Neuronal stem cell (in vitro differentiated cells): ENCODE data around the gene RXRB.

ENCODE experiments used
- DNase-seq: peaks from one replicate; pipeline ENCODE4 v3.0.0-alpha.2; 2013; ENCODE audit warnings: low spot score
- H2AFZ ChIP-seq: one replicate; pipeline ENCODE4 v1.6.1; 2013; ENCODE audit warnings: mild to moderate bottlenecking, low read length, inconsistent platforms
- H2AK5ac ChIP-seq: 2 replicates; pipeline ENCODE4 v1.6.1; 2013; ENCODE audit warnings: low read depth, mild to moderate bottlenecking, inconsistent platforms, low read length, moderate library complexity, mixed read lengths
- H2BK120ac ChIP-seq: 2 replicates; pipeline ENCODE4 v1.6.1; 2013; ENCODE audit warnings: low read depth, mild to moderate bottlenecking, inconsistent platforms, low read length, moderate library complexity, mixed read lengths
- H2BK12ac ChIP-seq: one replicate; pipeline ENCODE4 v1.6.1; 2013; ENCODE audit warnings: low read length, inconsistent platforms
- H2BK15ac ChIP-seq: 2 replicates; pipeline ENCODE4 v1.6.1; 2013; ENCODE audit warnings: mild to moderate bottlenecking, low read length, inconsistent platforms, mixed read lengths
- H2BK5ac ChIP-seq: one replicate; pipeline ENCODE4 v1.6.1; 2013; ENCODE audit warnings: inconsistent platforms, mild to moderate bottlenecking, low read length, moderate library complexity
- H3K14ac ChIP-seq: one replicate; pipeline ENCODE4 v1.6.1; 2013; ENCODE audit warnings: low read length, inconsistent platforms
- H3K18ac ChIP-seq: 2 replicates; pipeline ENCODE4 v1.6.1; 2013; ENCODE audit warnings: low read length, inconsistent platforms
- H3K23ac ChIP-seq: 2 replicates; pipeline ENCODE4 v1.6.1; 2013; ENCODE audit warnings: low read depth, mild to moderate bottlenecking, mixed read lengths, low read length, inconsistent platforms; ENCODE audit not compliant: poor library complexity
- H3K27ac ChIP-seq: replicated peaks from 3 replicates; pipeline ENCODE4 v1.5.1; 2013; ENCODE audit warnings: low read length, inconsistent platforms
- H3K27me3 ChIP-seq, 3 experiments: 2 replicates each; pipeline ENCODE4 v1.6.1; 2013; ENCODE audit warnings: low read length in 3 of 3, mild to moderate bottlenecking in 2 of 3, inconsistent platforms in 1 of 3, low read depth in 1 of 3, mixed read lengths in 1 of 3, moderate library complexity in 1 of 3; ENCODE audit not compliant: control insufficient read depth in 3 of 3, insufficient read depth in 3 of 3
- H3K36me3 ChIP-seq, 2 donors: replicated peaks in 1 of 2; 2 replicates each; pipeline ENCODE4 v1.6.1; 2013; ENCODE audit warnings: low read length in 2 of 2; ENCODE audit not compliant: control insufficient read depth in 2 of 2, insufficient read depth in 2 of 2
- H3K4ac ChIP-seq: 2 replicates; pipeline ENCODE4 v1.6.1; 2013; ENCODE audit warnings: inconsistent platforms, mild to moderate bottlenecking, low read length, moderate library complexity
- H3K4me1 ChIP-seq, 2 donors: 1 replicate in 1 of 2; 2 replicates in 1 of 2; pipeline ENCODE4 v1.6.1; 2013; ENCODE audit warnings: low read length in 2 of 2, low read depth in 1 of 2; ENCODE audit not compliant: control insufficient read depth in 2 of 2, insufficient read depth in 1 of 2
- H3K4me2 ChIP-seq: one replicate; pipeline ENCODE4 v1.6.1; 2013; ENCODE audit warnings: mild to moderate bottlenecking, low read length, inconsistent platforms; ENCODE audit not compliant: insufficient read depth, poor library complexity, severe bottlenecking
- H3K4me3 ChIP-seq, 2 donors: 2 replicates each; pipeline ENCODE4 v1.5.1; 2013; ENCODE audit warnings: low read length in 2 of 2, mild to moderate bottlenecking in 2 of 2, inconsistent platforms in 1 of 2, moderate library complexity in 1 of 2
- H3K79me1 ChIP-seq: one replicate; pipeline ENCODE4 v1.6.1; 2013; ENCODE audit warnings: low read depth, mild to moderate bottlenecking, inconsistent platforms, low read length, moderate library complexity
- H3K9ac ChIP-seq: one replicate; pipeline ENCODE4 v1.6.1; 2013; ENCODE audit warnings: mild to moderate bottlenecking, low read depth, low read length, inconsistent platforms; ENCODE audit not compliant: poor library complexity
- H3K9me3 ChIP-seq, 2 donors: replicated peaks in 1 of 2; 2 replicates each; pipeline versions ENCODE3 to v1.6.1; 2013; ENCODE audit warnings: low read length in 2 of 2, mild to moderate bottlenecking in 2 of 2, inconsistent platforms in 1 of 2, low read depth in 1 of 2, mixed read lengths in 1 of 2, moderate library complexity in 1 of 2; ENCODE audit not compliant: control insufficient read depth in 2 of 2, insufficient read depth in 1 of 2
- H4K8ac ChIP-seq: one replicate; pipeline ENCODE4 v1.6.1; 2013; ENCODE audit warnings: low read depth, mild to moderate bottlenecking, inconsistent platforms, low read length, moderate library complexity
- H4K91ac ChIP-seq: one replicate; pipeline ENCODE4 v1.6.1; 2013; ENCODE audit warnings: low read length, low read depth, mild to moderate bottlenecking, inconsistent platforms; ENCODE audit not compliant: poor library complexity
- WGBS, 2 donors: extraction: QIAGEN DNeasy Blood & Tissue Kit; methylation state at CpG; one replicate each; pipeline ENCODE4 v1.1.7; 2013; ENCODE audit warnings: missing lambda C conversion rate in 2 of 2, mixed read lengths in 1 of 2; ENCODE audit not compliant: insufficient read length in 2 of 2, insufficient replicate concordance in 1 of 2; ENCODE audit errors: extremely low coverage in 2 of 2; 5-methylcytosine and 5-hydroxymethylcytosine counted together

RXRB gene

DNA sequence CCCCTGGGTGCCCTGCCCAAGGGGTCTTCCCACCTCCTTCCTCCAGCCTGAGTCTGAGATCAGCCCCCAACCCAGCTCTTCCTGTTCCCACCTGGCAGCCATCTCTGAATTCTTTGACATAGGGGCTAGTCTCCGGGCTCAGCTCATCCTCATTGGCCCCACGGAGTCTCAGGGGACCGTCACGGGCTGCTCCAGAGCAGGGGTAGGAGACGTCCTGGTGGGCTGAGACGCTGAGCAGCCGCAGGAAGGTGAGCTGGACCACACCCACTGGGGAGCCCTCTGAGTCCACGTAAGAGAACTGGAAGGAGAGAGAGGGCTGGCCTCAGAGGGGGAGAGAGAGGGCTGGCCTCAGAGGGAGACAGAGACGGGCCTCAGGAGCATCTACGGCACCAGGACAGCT, 36.3 kb downstream of the RXRB start:
- Histone ChIP-seq H3K4ac (no peak overlapping the region), H3K36me3 (no peaks in the 10 kb centered on the region), H3K9ac (no peak overlapping the region), H2BK12ac (no peak overlapping the region), H3K79me1 (no peaks in the 10 kb centered on the region), H3K4me2 (no peak overlapping the region), H2BK5ac (no peak overlapping the region), H3K4me1 (peaks cover 0 to 7% of the 10 kb centered on the region in 2 donors), H2AK5ac (peak overlapping the region; percentile 24), H3K18ac (peak overlapping the region; percentile 57), H2BK120ac (no peak overlapping the region), H3K9me3 (no peaks in the 10 kb centered on the region), H4K8ac (peak overlapping the region; percentile 9), H2BK15ac (peak overlapping the region; percentile 58), H3K4me3 (no peak overlapping the region), H3K23ac (no peak overlapping the region), H2AFZ (no peak overlapping the region), H3K14ac (peak overlapping the region; percentile 8), H3K27ac (no peak overlapping the region), H3K27me3 (peaks cover 0 to 18% (median 10%) of the 10 kb centered on the region in 3 experiments), H4K91ac (no peak overlapping the region)
- WGBS, 2 donors, result no CpG with 5 or more reads among the region's 10 CpGs
- no peak for DNase-seq

- H3K4me3 ChIP-seq, result no peak overlapping the region
- H2AFZ ChIP-seq, result no peak overlapping the region
- no peak overlapping the region for H4K8ac ChIP-seq
- peaks cover 0 to 21% (median 10%) of the 10 kb centered on the region in 3 experiments for H3K27me3 ChIP-seq
- H4K91ac ChIP-seq, result no peak overlapping the region
- no CpG with 5 or more reads among the region's 10 CpGs for WGBS, 2 donors
- no peaks in the 10 kb centered on the region for H3K9me3 ChIP-seq
- H3K9ac ChIP-seq, result no peak overlapping the region
- no peak for DNase-seq
- H3K23ac ChIP-seq, result peak overlapping the region; percentile 85
- no peak overlapping the region for H3K4ac ChIP-seq
- H3K18ac ChIP-seq, result peak overlapping the region; percentile 15
- H3K36me3 ChIP-seq, result no peaks in the 10 kb centered on the region
- H2AK5ac ChIP-seq, result peak overlapping the region; percentile 24
- H2BK15ac ChIP-seq, result peak overlapping the region; percentile 64
- H3K4me1 ChIP-seq, result peaks cover 0 to 7% of the 10 kb centered on the region in 2 donors
- no peak overlapping the region for H2BK5ac ChIP-seq
- no peak overlapping the region for H2BK120ac ChIP-seq
- no peak overlapping the region for H3K4me2 ChIP-seq
- no peaks in the 10 kb centered on the region for H3K79me1 ChIP-seq
- H2BK12ac ChIP-seq, result no peak overlapping the region
- H3K27ac ChIP-seq, result no peak overlapping the region
- peak overlapping the region; percentile 76 for H3K14ac ChIP-seq
Measured at GRCh38 chr6:33163540-33163939, 36.9 kb downstream of the RXRB start.

DNA sequence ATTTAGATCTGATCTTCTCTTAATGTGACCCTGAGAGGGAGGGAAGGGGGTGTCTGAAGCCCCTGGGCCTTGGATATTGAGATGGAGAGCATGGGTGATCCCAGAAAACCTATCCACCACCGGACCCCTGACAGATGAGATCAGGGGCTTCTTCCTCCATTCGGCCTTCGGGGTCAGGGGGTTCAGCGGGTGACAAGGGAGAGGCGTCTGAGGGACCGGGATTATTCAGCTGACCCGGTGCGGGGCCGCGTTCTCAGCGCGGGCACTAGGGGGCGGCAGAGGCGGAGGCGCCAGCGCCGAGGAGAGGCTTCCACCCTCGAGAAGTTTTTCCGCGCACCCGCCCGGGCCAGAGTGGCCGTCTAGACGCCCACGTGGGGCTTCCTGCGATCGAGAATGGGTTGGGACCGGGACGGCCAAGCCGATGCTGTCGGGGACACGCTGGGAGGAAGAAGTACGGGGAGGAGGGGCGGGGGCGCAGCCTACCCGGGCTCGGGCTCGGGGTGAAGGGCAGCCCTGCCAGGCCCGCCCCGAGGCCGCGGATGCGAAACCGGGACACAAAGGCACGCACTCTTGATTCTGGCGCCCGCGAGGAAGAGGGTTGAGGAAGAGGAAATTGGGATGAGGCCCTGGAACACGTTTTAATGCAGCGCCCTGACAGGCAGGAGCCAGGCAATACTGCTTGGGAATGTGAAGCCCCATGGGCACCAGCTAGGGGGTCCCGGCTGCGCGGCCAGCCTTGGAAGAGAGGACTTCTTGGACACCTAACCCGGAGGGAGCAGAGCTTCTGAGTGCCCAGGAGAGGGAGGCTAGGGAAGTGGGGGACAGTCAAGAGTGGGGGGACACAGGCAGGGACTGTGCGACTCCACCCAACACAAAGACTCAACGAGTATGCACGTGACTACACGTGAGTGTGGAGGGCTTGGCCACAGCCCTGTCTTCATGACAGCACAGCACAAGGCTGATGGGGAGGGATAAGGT, 38.8 kb downstream of the RXRB start:
- H2AFZ ChIP-seq, result peak overlapping the region; percentile 91
- no CpG with 5 or more reads among the region's 58 CpGs for WGBS, 2 donors

GRCh38 chr6:33160728-33161344, 39.6 kb downstream of the RXRB start:
- peaks cover 0 to 25% (median 10%) of the 10 kb centered on the region in 3 experiments for H3K27me3 ChIP-seq
- H3K9me3 ChIP-seq, result no peaks in the 10 kb centered on the region
- no peak overlapping the region for H2BK120ac ChIP-seq
- H3K27ac ChIP-seq, result no peak overlapping the region
- no peak overlapping the region for H2BK15ac ChIP-seq
- H4K91ac ChIP-seq, result no peak overlapping the region
- no peak overlapping the region for H3K9ac ChIP-seq
- no peak overlapping the region for H3K14ac ChIP-seq
- no peaks in the 10 kb centered on the region for H3K36me3 ChIP-seq
- H2BK12ac ChIP-seq, result no peak overlapping the region
- H3K79me1 ChIP-seq, result no peaks in the 10 kb centered on the region
- no peak for DNase-seq
- H3K4ac ChIP-seq, result no peak overlapping the region
- no peak overlapping the region for H3K4me2 ChIP-seq
- peak overlapping the region; percentile 91 for H2AFZ ChIP-seq
- peaks cover 0 to 7% of the 10 kb centered on the region in 2 donors for H3K4me1 ChIP-seq
- H2BK5ac ChIP-seq, result peak overlapping the region; percentile 49
- no CpG with 5 or more reads among the region's 13 CpGs for WGBS, 2 donors
- H4K8ac ChIP-seq, result no peak overlapping the region
- no peak overlapping the region for H3K23ac ChIP-seq
- H2AK5ac ChIP-seq, result no peak overlapping the region
- H3K4me3 ChIP-seq, result no peak overlapping the region
- H3K18ac ChIP-seq, result no peak overlapping the region

More for the DNA sequence above, 38.8 kb downstream of the RXRB start:
- H3K4me3 ChIP-seq, result peak overlapping the region; percentile 29 to 76
- peak overlapping the region; percentile 85 for H3K9ac ChIP-seq
- H2BK5ac ChIP-seq, result peak overlapping the region; percentile 49
- H3K79me1 ChIP-seq, result no peaks in the 10 kb centered on the region
- peak overlapping the region; percentile 81 for H3K23ac ChIP-seq
- peaks cover 0 to 7% of the 10 kb centered on the region in 2 donors for H3K4me1 ChIP-seq
- H3K14ac ChIP-seq, result peak overlapping the region; percentile 65
- H3K36me3 ChIP-seq, result no peaks in the 10 kb centered on the region
- peak overlapping the region; percentile 89 for H2AK5ac ChIP-seq
- peak overlapping the region; percentile 94 for H4K8ac ChIP-seq
- H3K27ac ChIP-seq, result no peak overlapping the region
- H2BK120ac ChIP-seq, result peak overlapping the region; percentile 67
- H3K18ac ChIP-seq, result peak overlapping the region; percentile 96
- peak overlapping the region; percentile 95 for H2BK12ac ChIP-seq
- H3K27me3 ChIP-seq, result peaks cover 0 to 25% (median 10%) of the 10 kb centered on the region in 3 experiments
- H4K91ac ChIP-seq, result no peak overlapping the region
- DNase-seq, result peak; percentile 70
- H3K4me2 ChIP-seq, result peak overlapping the region; percentile 90
- H3K9me3 ChIP-seq, result no peaks in the 10 kb centered on the region
- peak overlapping the region; percentile 32 for H2BK15ac ChIP-seq
- peak overlapping the region; percentile 93 for H3K4ac ChIP-seq
